ENCODE data around the gene PLXND1.

Gene PLXND1

DNA sequence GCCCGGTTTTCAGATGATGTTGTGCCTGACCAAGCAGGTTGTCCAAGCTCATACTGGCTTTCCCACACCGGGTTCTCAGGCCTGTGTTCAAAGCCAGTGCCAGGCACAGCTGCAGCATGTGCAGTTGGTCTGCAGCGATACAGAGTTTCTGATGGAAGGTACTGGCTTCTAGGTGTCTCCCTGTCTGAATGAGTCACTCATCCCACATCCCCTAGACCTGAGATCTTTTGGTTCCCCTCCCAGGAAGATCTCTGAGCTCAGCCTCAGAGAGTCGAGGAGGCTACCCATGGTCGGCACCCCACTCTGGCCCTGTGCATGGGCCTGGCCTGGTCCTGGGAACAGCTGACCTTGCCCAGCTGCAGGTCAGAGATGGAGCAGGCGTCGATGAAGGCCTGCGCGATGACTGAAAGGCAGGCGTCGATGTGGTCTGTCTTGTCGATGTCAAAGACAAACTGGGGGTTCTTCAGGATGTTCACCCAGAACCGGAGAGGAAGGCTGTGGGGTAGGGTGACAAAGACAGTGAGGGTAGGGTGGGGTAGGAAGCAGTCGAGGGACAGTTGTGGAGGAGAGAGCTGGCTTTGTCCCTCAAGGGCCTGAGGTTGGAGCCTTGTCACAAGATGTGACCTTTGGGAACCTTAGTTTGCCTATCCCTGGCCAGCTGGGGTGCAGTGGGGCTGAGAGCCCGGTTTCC is 48.2 kb downstream of the PLXND1 start:
- WGBS (ENCODE audit: insufficient coverage, insufficient read length), result no CpG with 5 or more reads among the region's 15 CpGs
- Histone ChIP-seq H3K36me3 (ENCODE audit: control insufficient read depth, insufficient read depth, low read length) (peaks cover 5% of the 10 kb centered on the region; the same call in 1 of the 2 replicates), H3K27me3 (ENCODE audit: control insufficient read depth, insufficient read depth, low read length) (no peaks in the 10 kb centered on the region), H3K4me3 (ENCODE audit: low read length) (no peak overlapping the region), H3K4me1 (ENCODE audit: control insufficient read depth, insufficient read depth, low read length) (no peaks in the 10 kb centered on the region; the same call in 1 of the 2 replicates), H3K27ac (ENCODE audit: low read length) (no peak overlapping the region), H3K9me3 (ENCODE audit: control insufficient read depth, insufficient read depth, low read length) (no peaks in the 10 kb centered on the region)
- no peak for DNase-seq (ENCODE audit: low read depth, low spot score)

DNA sequence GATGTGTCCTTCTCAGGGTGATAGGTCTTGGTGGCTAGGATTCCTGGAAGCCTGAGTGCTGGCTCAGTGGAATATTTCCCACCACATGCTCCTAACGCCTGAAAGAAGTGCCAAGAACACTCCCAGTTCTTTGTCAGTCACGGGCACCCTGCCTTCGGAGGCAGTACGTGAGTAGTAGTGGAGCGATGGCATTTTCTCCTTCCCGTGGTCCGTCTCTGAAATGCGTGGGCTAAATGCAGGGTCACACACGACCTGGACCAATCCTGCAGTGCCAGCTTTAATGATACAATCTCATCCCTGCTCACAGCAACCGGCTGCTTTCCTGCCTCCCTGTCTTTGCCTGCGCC is 49.0 kb downstream of the PLXND1 start:
- Histone ChIP-seq H3K4me3 (ENCODE audit: low read length) (no peak overlapping the region), H3K9me3 (ENCODE audit: control insufficient read depth, insufficient read depth, low read length) (no peaks in the 10 kb centered on the region), H3K36me3 (ENCODE audit: control insufficient read depth, insufficient read depth, low read length) (peaks cover 5% of the 10 kb centered on the region; the same call in 1 of the 2 replicates), H3K27ac (ENCODE audit: low read length) (no peak overlapping the region), H3K27me3 (ENCODE audit: control insufficient read depth, insufficient read depth, low read length) (no peaks in the 10 kb centered on the region), H3K4me1 (ENCODE audit: control insufficient read depth, insufficient read depth, low read length) (peaks cover 4% of the 10 kb centered on the region)
- WGBS (ENCODE audit: insufficient coverage, insufficient read length), result no CpG with 5 or more reads among the region's 11 CpGs
- no peak for DNase-seq (ENCODE audit: low read depth, low spot score)

DNA sequence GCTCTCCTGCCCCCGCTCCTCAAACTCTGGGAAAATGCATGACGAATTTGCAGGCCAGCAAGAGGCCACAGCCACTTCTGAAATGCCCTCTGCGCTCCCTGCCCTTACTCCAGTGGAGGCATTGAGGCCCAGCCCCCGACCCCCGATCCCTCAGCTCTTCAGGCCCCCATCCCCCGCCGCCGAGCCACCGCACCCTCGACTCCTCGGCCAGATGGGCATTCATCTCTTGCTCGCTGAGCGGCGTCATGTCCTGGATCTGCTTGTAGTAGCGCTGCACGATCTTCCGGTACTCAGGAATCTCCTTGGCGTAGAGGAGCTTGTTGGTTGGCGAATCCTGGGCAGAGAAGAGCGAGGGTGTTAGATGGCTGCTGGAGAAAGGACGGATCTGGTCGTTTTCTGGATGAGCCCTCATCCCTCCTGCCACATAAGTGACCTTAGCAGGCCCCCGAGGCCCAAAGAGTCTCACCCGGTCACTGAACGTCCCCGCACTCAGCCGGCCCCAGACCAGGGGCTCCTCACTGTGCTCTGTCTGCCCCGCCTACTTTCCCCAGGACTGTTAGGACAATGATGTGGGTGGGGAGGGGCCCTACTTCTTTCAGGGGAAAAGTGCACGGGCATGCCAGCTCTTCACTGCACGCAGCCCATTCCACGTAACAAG is 49.5 kb downstream of the PLXND1 start:
- H3K27me3 ChIP-seq (ENCODE audit: control insufficient read depth, insufficient read depth, low read length), result no peaks in the 10 kb centered on the region

DNA sequence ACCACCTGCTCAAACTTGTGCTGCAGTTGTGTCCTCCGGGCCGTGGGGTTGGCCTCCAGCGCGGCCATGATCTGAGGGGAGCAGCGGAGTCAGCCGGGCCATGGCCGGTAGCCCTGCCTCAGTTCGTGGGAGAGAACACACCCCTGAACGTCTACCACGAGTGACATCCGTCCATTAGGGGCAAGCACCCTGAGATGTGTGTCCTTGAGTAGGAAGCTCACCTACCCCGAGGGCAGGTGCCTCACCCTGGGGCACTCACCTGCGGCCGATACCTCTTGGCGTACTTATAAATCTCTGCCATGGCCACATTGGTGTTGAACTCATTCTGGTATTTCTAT is 50.1 kb downstream of the PLXND1 start:
- Histone ChIP-seq H3K9me3 (ENCODE audit: control insufficient read depth, insufficient read depth, low read length) (no peaks in the 10 kb centered on the region), H3K4me3 (ENCODE audit: low read length) (no peak overlapping the region), H3K4me1 (ENCODE audit: control insufficient read depth, insufficient read depth, low read length) (peaks cover 4% of the 10 kb centered on the region), H3K27ac (ENCODE audit: low read length) (no peak overlapping the region), H3K27me3 (ENCODE audit: control insufficient read depth, insufficient read depth, low read length) (no peaks in the 10 kb centered on the region), H3K36me3 (ENCODE audit: control insufficient read depth, insufficient read depth, low read length) (peaks cover 5% of the 10 kb centered on the region; the same call in 1 of the 2 replicates)
- DNase-seq (ENCODE audit: low read depth, low spot score), result no peak
- no CpG with 5 or more reads among the region's 15 CpGs for WGBS (ENCODE audit: insufficient coverage, insufficient read length)

More for the DNA sequence above, 49.5 kb downstream of the PLXND1 start:
- H3K4me3 ChIP-seq (ENCODE audit: low read length), result no peak overlapping the region
- no peaks in the 10 kb centered on the region for H3K9me3 ChIP-seq (ENCODE audit: control insufficient read depth, insufficient read depth, low read length)
- H3K36me3 ChIP-seq (ENCODE audit: control insufficient read depth, insufficient read depth, low read length), result peaks cover 5% of the 10 kb centered on the region; the same call in 1 of the 2 replicates
- no peak overlapping the region for H3K27ac ChIP-seq (ENCODE audit: low read length)
- WGBS (ENCODE audit: insufficient coverage, insufficient read length), result no CpG with 5 or more reads among the region's 31 CpGs
- H3K4me1 ChIP-seq (ENCODE audit: control insufficient read depth, insufficient read depth, low read length), result peaks cover 4% of the 10 kb centered on the region
- no peak for DNase-seq (ENCODE audit: low read depth, low spot score)

DNA sequence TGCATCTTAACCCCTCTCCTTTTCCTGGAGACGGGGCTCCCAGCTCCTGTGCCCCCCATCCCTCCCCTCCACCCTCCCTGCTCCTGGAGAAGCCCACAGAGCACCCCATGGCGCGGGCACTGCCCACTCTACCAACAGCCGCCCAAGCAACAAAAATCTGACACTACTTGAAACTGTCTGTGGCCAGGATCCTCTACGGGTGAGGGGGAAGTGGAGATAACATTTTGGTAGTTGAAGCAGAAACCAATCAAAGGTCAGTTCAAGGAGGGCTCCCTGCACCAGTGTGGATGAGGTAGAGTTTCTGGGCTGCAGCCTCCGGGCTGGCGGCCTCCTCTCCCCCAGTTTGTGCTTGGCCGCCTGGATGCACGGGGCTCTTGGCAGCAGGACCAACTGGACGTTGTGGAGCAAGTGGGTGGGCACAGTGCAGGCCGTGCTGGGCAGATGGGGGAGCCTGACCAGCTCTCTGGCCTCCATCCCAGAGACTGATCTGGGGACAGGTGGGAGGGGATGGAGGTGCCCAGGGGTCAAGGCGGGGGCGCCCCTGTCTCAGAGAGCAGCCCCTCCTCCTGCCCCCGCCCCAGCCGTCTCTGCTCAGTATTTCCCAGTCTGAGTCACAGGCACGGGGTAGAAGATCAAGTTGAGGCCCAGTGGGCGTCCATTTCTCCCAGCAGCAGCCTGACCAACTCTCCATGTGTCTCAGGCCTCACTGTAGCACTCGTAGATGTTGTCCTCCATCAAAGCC is 50.7 kb downstream of the PLXND1 start:
- peaks cover 5% of the 10 kb centered on the region; the same call in 1 of the 2 replicates for H3K36me3 ChIP-seq (ENCODE audit: control insufficient read depth, insufficient read depth, low read length)
- no peak overlapping the region for H3K4me3 ChIP-seq (ENCODE audit: low read length)
- no CpG with 5 or more reads among the region's 18 CpGs for WGBS (ENCODE audit: insufficient coverage, insufficient read length)
- no peak overlapping the region for H3K27ac ChIP-seq (ENCODE audit: low read length)
- no peak for DNase-seq (ENCODE audit: low read depth, low spot score)
- H3K4me1 ChIP-seq (ENCODE audit: control insufficient read depth, insufficient read depth, low read length), result peaks cover 4% of the 10 kb centered on the region
- H3K9me3 ChIP-seq (ENCODE audit: control insufficient read depth, insufficient read depth, low read length), result no peaks in the 10 kb centered on the region
- H3K27me3 ChIP-seq (ENCODE audit: control insufficient read depth, insufficient read depth, low read length), result no peaks in the 10 kb centered on the region

DNA sequence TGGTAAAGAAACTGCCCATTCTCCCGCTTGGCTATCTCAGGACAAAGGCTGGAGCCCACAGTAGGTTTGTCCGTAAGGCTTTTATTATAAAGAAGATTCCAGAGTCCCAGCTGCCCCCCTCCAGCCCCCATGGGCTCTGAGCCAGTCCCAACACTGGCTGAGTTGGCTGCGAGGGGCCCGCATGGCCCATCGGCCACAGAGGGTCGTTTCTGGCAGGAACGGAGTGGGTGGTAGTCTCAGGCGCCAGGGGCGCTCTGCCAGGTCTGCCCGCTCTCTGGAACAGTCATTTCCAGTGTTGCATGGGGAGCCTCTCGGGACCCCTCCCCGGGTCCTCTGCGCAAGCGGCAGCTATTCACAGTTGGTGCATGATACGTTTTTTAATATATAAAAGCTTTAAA is 51.3 kb downstream of the PLXND1 start:
- no CpG with 5 or more reads among the region's 15 CpGs for WGBS (ENCODE audit: insufficient coverage, insufficient read length)
- Histone ChIP-seq H3K27ac (ENCODE audit: low read length) (no peak overlapping the region), H3K4me1 (ENCODE audit: control insufficient read depth, insufficient read depth, low read length) (peaks cover 4% of the 10 kb centered on the region), H3K4me3 (ENCODE audit: low read length) (no peak overlapping the region), H3K9me3 (ENCODE audit: control insufficient read depth, insufficient read depth, low read length) (no peaks in the 10 kb centered on the region), H3K27me3 (ENCODE audit: control insufficient read depth, insufficient read depth, low read length) (no peaks in the 10 kb centered on the region), H3K36me3 (ENCODE audit: control insufficient read depth, insufficient read depth, low read length) (peaks cover 5% of the 10 kb centered on the region; the same call in 1 of the 2 replicates)
- no peak for DNase-seq (ENCODE audit: low read depth, low spot score)

DNA sequence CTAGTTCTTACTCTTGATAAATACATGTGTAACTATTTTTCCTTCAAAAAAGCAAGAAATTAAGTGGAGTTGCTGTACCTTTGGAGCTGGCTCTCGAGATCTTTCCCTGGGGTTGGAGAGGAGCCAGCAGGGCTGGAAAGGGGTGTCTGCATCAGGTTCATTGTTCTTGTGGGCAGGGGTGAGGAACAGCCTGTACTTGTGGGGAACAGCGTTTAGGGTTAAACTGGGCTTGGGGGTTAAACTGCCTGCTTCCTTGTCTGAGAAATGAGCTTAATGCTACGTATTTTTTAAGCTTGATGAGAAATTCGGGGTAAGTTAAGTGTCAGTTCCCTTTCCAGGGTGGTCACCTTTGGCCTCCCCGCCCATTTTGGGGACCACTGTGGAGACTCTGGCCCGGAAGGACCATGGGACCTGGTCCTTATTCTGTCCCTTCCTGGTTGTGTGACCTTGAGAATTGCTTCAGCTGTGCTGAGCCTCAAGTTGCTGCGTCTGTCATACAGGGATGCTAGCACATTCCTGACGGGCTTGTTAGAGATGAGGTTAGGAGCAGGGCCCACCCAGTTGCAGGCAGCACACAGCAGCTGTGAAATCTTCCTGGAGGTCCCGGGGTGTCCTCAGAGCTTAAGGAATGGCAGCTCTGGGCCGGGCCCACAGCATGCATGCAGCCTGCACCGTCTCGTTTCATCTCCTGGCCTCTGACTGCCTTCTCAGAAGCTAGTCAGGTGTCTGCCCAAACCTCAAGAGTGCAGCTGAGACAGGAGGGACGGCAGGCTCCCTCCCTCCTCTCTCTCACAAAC is 51.9 kb downstream of the PLXND1 start:
- H3K9me3 ChIP-seq (ENCODE audit: control insufficient read depth, insufficient read depth, low read length), result no peaks in the 10 kb centered on the region
- H3K27ac ChIP-seq (ENCODE audit: low read length), result no peak overlapping the region
- no CpG with 5 or more reads among the region's 13 CpGs for WGBS (ENCODE audit: insufficient coverage, insufficient read length)
- H3K27me3 ChIP-seq (ENCODE audit: control insufficient read depth, insufficient read depth, low read length), result no peaks in the 10 kb centered on the region
- peaks cover 5% of the 10 kb centered on the region; the same call in 1 of the 2 replicates for H3K36me3 ChIP-seq (ENCODE audit: control insufficient read depth, insufficient read depth, low read length)
- H3K4me1 ChIP-seq (ENCODE audit: control insufficient read depth, insufficient read depth, low read length), result peaks cover 4% of the 10 kb centered on the region
- DNase-seq (ENCODE audit: low read depth, low spot score), result no peak
- no peak overlapping the region for H3K4me3 ChIP-seq (ENCODE audit: low read length)

DNA sequence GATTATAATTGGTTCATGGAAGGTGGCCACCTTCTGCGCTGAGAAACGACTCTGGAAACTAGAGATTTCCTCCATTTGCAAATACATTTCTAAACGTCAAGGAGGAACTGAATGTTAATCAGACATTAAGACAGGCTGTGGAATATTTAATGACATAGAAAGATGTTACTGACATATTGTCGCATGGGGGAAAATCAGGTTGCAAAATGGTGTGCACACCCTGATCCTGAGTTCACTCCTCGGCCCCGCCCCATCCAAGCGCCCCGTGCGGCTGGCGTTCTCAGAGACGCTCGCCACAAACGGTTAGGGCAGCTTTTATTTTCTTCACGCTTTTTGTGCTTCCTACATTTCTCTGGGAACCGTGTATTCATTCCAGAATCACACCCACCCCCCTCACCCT is 52.8 kb downstream of the PLXND1 start:
- Histone ChIP-seq H3K9me3 (ENCODE audit: control insufficient read depth, insufficient read depth, low read length) (no peaks in the 10 kb centered on the region), H3K36me3 (ENCODE audit: control insufficient read depth, insufficient read depth, low read length) (peaks cover 5% of the 10 kb centered on the region; the same call in 1 of the 2 replicates), H3K27me3 (ENCODE audit: control insufficient read depth, insufficient read depth, low read length) (no peaks in the 10 kb centered on the region), H3K4me3 (ENCODE audit: low read length) (no peak overlapping the region), H3K27ac (ENCODE audit: low read length) (no peak overlapping the region), H3K4me1 (ENCODE audit: control insufficient read depth, insufficient read depth, low read length) (peaks cover 4% of the 10 kb centered on the region)
- no CpG with 5 or more reads among the region's 15 CpGs for WGBS (ENCODE audit: insufficient coverage, insufficient read length)
- no peak for DNase-seq (ENCODE audit: low read depth, low spot score)

DNA sequence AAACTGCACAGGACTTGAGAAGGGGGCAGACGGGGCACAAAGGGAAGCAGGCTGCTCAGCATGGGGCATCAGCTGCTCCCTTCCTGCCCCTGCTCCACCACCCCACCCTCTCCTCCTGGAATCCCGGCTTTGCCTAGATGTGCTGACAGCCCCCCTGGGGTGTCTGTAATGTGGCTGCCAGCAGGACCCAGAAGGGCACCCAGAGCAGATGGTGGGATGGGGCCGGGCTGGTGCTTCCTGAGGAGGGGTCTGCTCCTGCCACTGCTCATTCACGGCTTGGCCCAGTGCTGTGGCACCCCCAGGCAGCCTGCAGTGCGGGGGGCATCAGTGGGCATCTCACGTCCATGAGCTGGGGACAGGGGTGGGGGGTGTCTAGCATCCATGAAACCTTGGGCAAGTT is 53.3 kb downstream of the PLXND1 start:
- no CpG with 5 or more reads among the region's 6 CpGs for WGBS (ENCODE audit: insufficient coverage, insufficient read length)
- no peak overlapping the region for H3K27ac ChIP-seq (ENCODE audit: low read length)
- DNase-seq (ENCODE audit: low read depth, low spot score), result no peak
- H3K36me3 ChIP-seq (ENCODE audit: control insufficient read depth, insufficient read depth, low read length), result peaks cover 3% of the 10 kb centered on the region; the same call in 1 of the 2 replicates
- peaks cover 4% of the 10 kb centered on the region for H3K4me1 ChIP-seq (ENCODE audit: control insufficient read depth, insufficient read depth, low read length)
- H3K27me3 ChIP-seq (ENCODE audit: control insufficient read depth, insufficient read depth, low read length), result no peaks in the 10 kb centered on the region
- H3K4me3 ChIP-seq (ENCODE audit: low read length), result no peak overlapping the region
- H3K9me3 ChIP-seq (ENCODE audit: control insufficient read depth, insufficient read depth, low read length), result no peaks in the 10 kb centered on the region

Measured in iPS DF 6.9 (cell line).